GM19351 (cell line): ENCODE results near the gene ITGA7.

ENCODE experiments used
- ATAC-seq: cut with Tn5 transposase; IDR thresholded peaks from one replicate; pipeline ENCODE4 v1.9.1; 2021; ENCODE audit warnings: mild to moderate bottlenecking, moderate library complexity; ENCODE audit not compliant: unreplicated experiment

The ITGA7 gene

GRCh38 chr12:55707841-55708694 lies at the start of gene ITGA7:
Gene ITGA7 (minus strand): TSS chr12:55707904. CDS start chr12:55707682, 222 bp downstream.
- ATAC-seq, result peak; percentile 74

GRCh38 chr12:55755246-55755645 lies 47.5 kb upstream of the ITGA7 start:
- ATAC-seq, result no peak

GRCh38 chr12:55748230-55748993 lies 40.7 kb upstream of the ITGA7 start:
- ATAC-seq, result no peak

- ATAC-seq, result no peak
Measured at GRCh38 chr12:55746913-55747231, 39.2 kb upstream of the ITGA7 start.

GRCh38 chr12:55746174-55746912 lies 38.6 kb upstream of the ITGA7 start:
- ATAC-seq, result no peak

GRCh38 chr12:55745361-55746173 lies 37.9 kb upstream of the ITGA7 start:
- ATAC-seq, result no peak

GRCh38 chr12:55744340-55745030 lies 36.8 kb upstream of the ITGA7 start:
- no peak for ATAC-seq

GRCh38 chr12:55743406-55744339 lies 36.0 kb upstream of the ITGA7 start:
- peak; percentile 53 for ATAC-seq

- ATAC-seq, result peak; percentile 39
Measured at GRCh38 chr12:55742719-55743405, 35.2 kb upstream of the ITGA7 start, which contains the start of gene GDF11. Gene GDF11 (plus strand): TSS chr12:55743122. CDS start chr12:55743317, 195 bp downstream.

GRCh38 chr12:55741931-55742680 lies 34.4 kb upstream of the ITGA7 start:
- ATAC-seq, result no peak

GRCh38 chr12:55739025-55739378 lies 31.3 kb upstream of the ITGA7 start:
- ATAC-seq, result no peak

- ATAC-seq, result peak; percentile 81
Measured at GRCh38 chr12:55738123-55739024, 30.7 kb upstream of the ITGA7 start.

GRCh38 chr12:55737581-55738122 lies 29.9 kb upstream of the ITGA7 start:
- ATAC-seq, result peak; percentile 15

- ATAC-seq, result peak; percentile 37
Measured at GRCh38 chr12:55736780-55737580, 29.3 kb upstream of the ITGA7 start.

- ATAC-seq, result no peak
Measured at GRCh38 chr12:55736076-55736475, 28.4 kb upstream of the ITGA7 start.
